Body of pancreas (tissue), 4 donors: ENCODE results near the gene ADAM15.

ENCODE experiments used
- POLR2A ChIP-seq, 3 donors: fragments of 450-650 bp; IDR thresholded peaks; one replicate each; pipeline ENCODE4 v1.6.1; 2016; ENCODE audit warnings: antibody characterized with exemption in 3 of 3, mild to moderate bottlenecking in 2 of 3
- TF ChIP-seq, protein P1 (sequence below), 7 experiments: fragments of 450-650 bp in 4 of 7; fragments of 200-600 bp in 3 of 7; sonication (generic) in 3 of 7; IDR thresholded peaks; one replicate each; pipeline ENCODE4 v1.5.1; 2016 to 2019; ENCODE audit warnings: antibody characterized with exemption in 7 of 7

DNA sequence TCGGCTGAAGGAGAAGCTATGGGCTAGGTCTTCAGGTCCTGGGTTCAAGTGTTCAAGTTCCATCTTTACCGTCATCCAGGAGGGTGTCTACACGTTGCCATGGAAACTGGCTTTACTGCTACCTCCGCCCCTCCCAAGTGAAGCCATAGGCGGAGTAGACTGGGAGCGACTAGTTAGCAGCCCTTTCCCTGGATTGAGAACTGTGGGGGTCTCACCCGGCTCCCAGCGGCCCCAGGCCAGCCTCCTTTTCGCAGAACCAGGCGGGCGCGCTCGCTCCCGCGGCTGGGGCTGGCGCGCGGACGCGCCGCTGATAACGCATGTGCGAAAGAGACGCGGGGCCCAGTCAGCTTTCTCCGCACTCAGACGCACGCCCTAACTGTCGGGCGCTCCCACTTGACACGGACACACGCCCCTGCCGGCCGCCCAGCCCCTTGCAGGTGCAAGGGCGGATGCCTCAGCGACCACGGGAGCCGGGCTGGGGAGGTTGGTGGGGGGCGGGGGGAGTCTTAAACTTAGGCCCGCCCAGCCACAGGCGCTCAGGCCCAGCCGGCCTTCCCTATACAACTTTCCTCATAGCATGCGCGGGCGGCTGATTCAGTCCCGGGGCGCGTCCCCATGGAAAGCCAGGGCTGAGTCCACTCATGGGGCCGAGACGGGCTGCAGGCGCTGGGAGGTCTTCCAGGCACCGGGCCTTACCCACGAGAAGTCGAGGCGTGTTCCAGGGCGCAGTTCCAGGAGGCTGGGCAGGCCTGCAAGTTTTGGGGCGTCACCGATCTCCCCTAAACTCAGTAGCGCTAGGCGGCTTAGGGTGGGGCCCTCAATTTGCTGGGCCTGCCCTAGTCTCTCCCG, 19.8 kb downstream of the ADAM15 start:
- TF ChIP-seq, protein P1, sequence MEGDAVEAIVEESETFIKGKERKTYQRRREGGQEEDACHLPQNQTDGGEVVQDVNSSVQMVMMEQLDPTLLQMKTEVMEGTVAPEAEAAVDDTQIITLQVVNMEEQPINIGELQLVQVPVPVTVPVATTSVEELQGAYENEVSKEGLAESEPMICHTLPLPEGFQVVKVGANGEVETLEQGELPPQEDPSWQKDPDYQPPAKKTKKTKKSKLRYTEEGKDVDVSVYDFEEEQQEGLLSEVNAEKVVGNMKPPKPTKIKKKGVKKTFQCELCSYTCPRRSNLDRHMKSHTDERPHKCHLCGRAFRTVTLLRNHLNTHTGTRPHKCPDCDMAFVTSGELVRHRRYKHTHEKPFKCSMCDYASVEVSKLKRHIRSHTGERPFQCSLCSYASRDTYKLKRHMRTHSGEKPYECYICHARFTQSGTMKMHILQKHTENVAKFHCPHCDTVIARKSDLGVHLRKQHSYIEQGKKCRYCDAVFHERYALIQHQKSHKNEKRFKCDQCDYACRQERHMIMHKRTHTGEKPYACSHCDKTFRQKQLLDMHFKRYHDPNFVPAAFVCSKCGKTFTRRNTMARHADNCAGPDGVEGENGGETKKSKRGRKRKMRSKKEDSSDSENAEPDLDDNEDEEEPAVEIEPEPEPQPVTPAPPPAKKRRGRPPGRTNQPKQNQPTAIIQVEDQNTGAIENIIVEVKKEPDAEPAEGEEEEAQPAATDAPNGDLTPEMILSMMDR (IDR thresholded peaks at IDR 0.05) = peak; percentile 29 to 63 (median 49)
- peak in 2 of 3 donors; percentile 10 to 20 for TF ChIP-seq POLR2A (IDR thresholded peaks at IDR 0.05)
